ENCODE results near the gene ZNF474.

Gene ZNF474

DNA sequence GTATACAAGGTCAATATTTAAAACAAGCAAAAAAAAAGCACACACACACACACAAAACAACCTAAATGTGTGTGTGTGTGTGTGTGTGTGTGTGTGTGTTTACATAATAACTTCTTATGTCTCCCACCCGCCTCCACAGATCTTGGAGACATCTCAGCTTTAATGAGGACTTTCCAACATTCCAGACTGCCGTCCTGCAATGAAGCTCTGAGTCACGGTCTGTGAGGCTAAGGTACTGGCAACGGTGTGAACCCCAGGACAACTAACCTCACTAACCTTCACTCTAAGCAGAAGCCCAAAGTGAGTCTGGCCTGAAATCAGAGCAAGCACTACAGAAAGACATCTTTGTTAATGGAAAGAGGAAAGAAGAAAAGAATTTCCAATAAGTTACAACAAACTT is 22.3 kb downstream of the ZNF474 start:
- no peaks in the 10 kb centered on the region for H3K27me3 ChIP-seq (ENCODE audit: control insufficient read depth in 5 of 5, insufficient read depth in 4 of 5, low read length in 5 of 5)
- peaks cover 0 to 16% (median 2%) of the 10 kb centered on the region in 5 donors for H3K4me1 ChIP-seq (ENCODE audit: control insufficient read depth in 5 of 5, insufficient read depth in 5 of 5, low read length in 5 of 5)
- H3K9ac ChIP-seq (ENCODE audit: low read length in 5 of 5): no peak overlapping the region
- H3K9me3 ChIP-seq (ENCODE audit: control insufficient read depth in 5 of 5, low read length in 5 of 5): no peaks in the 10 kb centered on the region
- no peak overlapping the region for H3K4me3 ChIP-seq (ENCODE audit: low read depth in 1 of 5, low read length in 5 of 5)
- H3K36me3 ChIP-seq (ENCODE audit: control insufficient read depth in 5 of 5, insufficient read depth in 5 of 5, low read length in 5 of 5): no peaks in the 10 kb centered on the region
- H3K27ac ChIP-seq (ENCODE audit: low read depth, low read length): no peak overlapping the region

DNA sequence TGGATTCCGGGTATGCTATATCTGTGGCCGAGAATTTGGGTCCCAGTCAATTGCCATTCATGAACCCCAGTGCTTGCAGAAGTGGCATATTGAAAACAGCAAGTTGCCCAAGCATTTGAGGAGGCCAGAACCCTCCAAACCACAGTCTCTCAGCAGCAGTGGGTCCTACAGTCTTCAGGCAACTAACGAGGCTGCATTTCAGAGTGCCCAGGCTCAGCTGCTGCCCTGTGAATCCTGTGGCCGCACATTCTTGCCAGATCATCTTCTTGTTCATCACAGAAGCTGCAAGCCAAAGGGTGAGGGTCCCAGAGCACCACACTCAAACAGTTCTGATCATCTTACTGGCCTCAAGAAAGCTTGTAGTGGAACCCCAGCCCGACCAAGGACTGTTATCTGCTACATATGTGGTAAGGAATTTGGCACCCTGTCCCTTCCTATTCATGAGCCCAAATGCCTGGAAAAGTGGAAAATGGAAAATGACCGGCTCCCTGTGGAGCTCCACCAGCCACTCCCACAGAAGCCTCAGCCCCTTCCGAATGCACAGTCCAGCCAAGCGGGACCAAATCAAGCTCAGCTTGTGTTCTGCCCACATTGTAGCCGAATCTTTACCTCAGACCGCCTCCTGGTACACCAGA is 23.0 kb downstream of the ZNF474 start:
- Histone ChIP-seq H3K4me3 (ENCODE audit: low read depth in 1 of 5, low read length in 5 of 5) (no peak overlapping the region), H3K36me3 (ENCODE audit: control insufficient read depth in 5 of 5, insufficient read depth in 5 of 5, low read length in 5 of 5) (no peaks in the 10 kb centered on the region), H3K27me3 (ENCODE audit: control insufficient read depth in 5 of 5, insufficient read depth in 4 of 5, low read length in 5 of 5) (no peaks in the 10 kb centered on the region), H3K27ac (ENCODE audit: low read depth, low read length) (no peak overlapping the region), H3K9ac (ENCODE audit: low read length in 5 of 5) (no peak overlapping the region), H3K9me3 (ENCODE audit: control insufficient read depth in 5 of 5, low read length in 5 of 5) (no peaks in the 10 kb centered on the region), H3K4me1 (ENCODE audit: control insufficient read depth in 5 of 5, insufficient read depth in 5 of 5, low read length in 5 of 5) (peaks cover 0 to 16% (median 2%) of the 10 kb centered on the region in 5 donors)

DNA sequence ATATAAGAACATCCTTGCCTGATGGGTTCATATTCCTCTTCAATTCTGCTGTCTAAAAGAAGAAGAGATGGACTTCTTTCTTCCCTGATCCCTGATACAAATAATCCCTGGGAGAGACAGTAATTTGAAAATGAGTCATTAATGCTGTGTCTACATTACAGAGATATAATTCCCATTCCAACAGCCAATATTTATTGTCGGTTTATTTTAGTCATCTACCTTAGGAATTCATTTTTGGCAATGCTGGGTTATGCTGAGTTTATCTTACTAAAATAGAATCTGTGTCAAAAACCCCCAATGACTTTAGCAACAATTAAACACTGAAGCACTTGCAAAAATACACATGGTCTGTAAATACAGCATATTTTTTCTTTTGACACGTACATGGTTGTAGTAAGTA is 23.9 kb downstream of the ZNF474 start:
- Histone ChIP-seq H3K9me3 (ENCODE audit: control insufficient read depth in 5 of 5, low read length in 5 of 5) (no peaks in the 10 kb centered on the region), H3K4me1 (ENCODE audit: control insufficient read depth in 5 of 5, insufficient read depth in 5 of 5, low read length in 5 of 5) (peaks cover 0 to 16% (median 2%) of the 10 kb centered on the region in 5 donors), H3K27ac (ENCODE audit: low read depth, low read length) (no peak overlapping the region), H3K4me3 (ENCODE audit: low read depth in 1 of 5, low read length in 5 of 5) (no peak overlapping the region), H3K27me3 (ENCODE audit: control insufficient read depth in 5 of 5, insufficient read depth in 4 of 5, low read length in 5 of 5) (no peaks in the 10 kb centered on the region), H3K36me3 (ENCODE audit: control insufficient read depth in 5 of 5, insufficient read depth in 5 of 5, low read length in 5 of 5) (no peaks in the 10 kb centered on the region), H3K9ac (ENCODE audit: low read length in 5 of 5) (no peak overlapping the region)

DNA sequence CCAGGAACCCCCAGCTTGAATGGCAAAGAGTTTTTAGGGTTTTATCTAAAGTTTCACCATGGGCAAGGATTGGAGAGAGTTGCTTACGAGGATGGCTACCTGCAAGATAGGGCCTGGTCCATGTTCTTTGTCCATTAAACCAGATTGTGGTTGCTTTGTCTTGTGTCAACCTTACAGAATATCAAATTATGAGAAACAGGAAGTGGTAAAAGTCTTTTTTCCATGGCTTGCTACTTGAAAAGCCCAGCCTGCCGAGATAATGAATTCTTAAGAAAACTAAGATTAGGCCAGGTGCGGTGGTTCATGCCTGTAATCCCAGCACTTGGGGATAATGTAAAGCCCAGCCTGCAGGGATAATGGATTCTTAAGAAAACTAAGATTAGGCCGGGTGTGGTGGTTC is 24.4 kb downstream of the ZNF474 start:
- no peak overlapping the region for H3K4me3 ChIP-seq (ENCODE audit: low read depth in 1 of 5, low read length in 5 of 5)
- no peaks in the 10 kb centered on the region for H3K9me3 ChIP-seq (ENCODE audit: control insufficient read depth in 5 of 5, low read length in 5 of 5)
- no peak overlapping the region for H3K27ac ChIP-seq (ENCODE audit: low read depth, low read length)
- no peak overlapping the region for H3K9ac ChIP-seq (ENCODE audit: low read length in 5 of 5)
- H3K4me1 ChIP-seq (ENCODE audit: control insufficient read depth in 5 of 5, insufficient read depth in 5 of 5, low read length in 5 of 5): peaks cover 0 to 16% (median 2%) of the 10 kb centered on the region in 5 donors
- H3K27me3 ChIP-seq (ENCODE audit: control insufficient read depth in 5 of 5, insufficient read depth in 4 of 5, low read length in 5 of 5): no peaks in the 10 kb centered on the region
- H3K36me3 ChIP-seq (ENCODE audit: control insufficient read depth in 5 of 5, insufficient read depth in 5 of 5, low read length in 5 of 5): no peaks in the 10 kb centered on the region

DNA sequence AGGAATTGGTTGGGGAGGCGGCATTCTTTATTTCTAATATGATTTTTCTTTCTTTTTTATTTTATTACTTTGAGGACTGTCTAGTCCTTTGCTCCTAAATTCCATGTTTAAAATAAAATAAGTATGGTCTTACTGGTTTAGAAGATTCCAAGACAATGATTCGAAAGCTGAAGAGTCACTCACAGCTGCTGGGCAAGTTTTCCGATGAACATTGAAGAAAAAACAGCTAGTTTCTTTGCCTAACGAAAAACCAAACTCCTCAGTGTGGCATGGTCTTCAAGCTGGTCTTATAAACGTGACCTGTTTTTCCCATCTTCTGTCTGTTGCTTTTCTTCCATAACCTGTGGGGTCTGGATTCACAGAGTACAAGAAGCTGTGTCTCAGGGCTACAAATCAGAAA is 25.1 kb downstream of the ZNF474 start:
- no peak overlapping the region for H3K27ac ChIP-seq (ENCODE audit: low read depth, low read length)

DNA sequence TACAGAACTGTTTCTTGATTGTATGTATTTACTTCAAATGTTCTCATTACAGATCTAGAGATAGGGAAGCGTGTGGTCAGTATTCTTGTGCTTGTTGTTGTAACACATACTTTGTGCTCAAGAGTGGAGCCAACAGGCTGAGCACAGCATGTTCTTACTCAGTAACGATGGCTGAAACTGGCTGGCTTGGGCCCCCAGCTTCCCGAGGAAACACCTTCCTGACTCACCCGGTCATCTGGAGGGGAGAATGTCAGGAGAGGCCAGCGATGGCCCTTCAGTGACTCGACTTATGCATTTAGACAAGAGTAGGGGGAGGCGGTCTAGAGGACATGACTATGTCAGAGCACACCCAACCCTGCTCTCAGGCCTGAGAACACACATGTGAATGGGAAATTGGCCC is 25.6 kb downstream of the ZNF474 start:
- Histone ChIP-seq H3K4me3 (ENCODE audit: low read depth in 1 of 5, low read length in 5 of 5) (no peak overlapping the region), H3K27ac (ENCODE audit: low read depth, low read length) (no peak overlapping the region), H3K9ac (ENCODE audit: low read length in 5 of 5) (no peak overlapping the region), H3K27me3 (ENCODE audit: control insufficient read depth in 5 of 5, insufficient read depth in 4 of 5, low read length in 5 of 5) (no peaks in the 10 kb centered on the region), H3K9me3 (ENCODE audit: control insufficient read depth in 5 of 5, low read length in 5 of 5) (no peaks in the 10 kb centered on the region), H3K36me3 (ENCODE audit: control insufficient read depth in 5 of 5, insufficient read depth in 5 of 5, low read length in 5 of 5) (no peaks in the 10 kb centered on the region), H3K4me1 (ENCODE audit: control insufficient read depth in 5 of 5, insufficient read depth in 5 of 5, low read length in 5 of 5) (peaks cover 0 to 16% (median 2%) of the 10 kb centered on the region in 5 donors)

More for the DNA sequence above, 25.1 kb downstream of the ZNF474 start:
- Histone ChIP-seq H3K4me3 (ENCODE audit: low read depth in 1 of 5, low read length in 5 of 5) (no peak overlapping the region), H3K36me3 (ENCODE audit: control insufficient read depth in 5 of 5, insufficient read depth in 5 of 5, low read length in 5 of 5) (no peaks in the 10 kb centered on the region), H3K9ac (ENCODE audit: low read length in 5 of 5) (no peak overlapping the region), H3K27me3 (ENCODE audit: control insufficient read depth in 5 of 5, insufficient read depth in 4 of 5, low read length in 5 of 5) (no peaks in the 10 kb centered on the region), H3K4me1 (ENCODE audit: control insufficient read depth in 5 of 5, insufficient read depth in 5 of 5, low read length in 5 of 5) (peaks cover 0 to 16% (median 2%) of the 10 kb centered on the region in 5 donors), H3K9me3 (ENCODE audit: control insufficient read depth in 5 of 5, low read length in 5 of 5) (no peaks in the 10 kb centered on the region)

DNA sequence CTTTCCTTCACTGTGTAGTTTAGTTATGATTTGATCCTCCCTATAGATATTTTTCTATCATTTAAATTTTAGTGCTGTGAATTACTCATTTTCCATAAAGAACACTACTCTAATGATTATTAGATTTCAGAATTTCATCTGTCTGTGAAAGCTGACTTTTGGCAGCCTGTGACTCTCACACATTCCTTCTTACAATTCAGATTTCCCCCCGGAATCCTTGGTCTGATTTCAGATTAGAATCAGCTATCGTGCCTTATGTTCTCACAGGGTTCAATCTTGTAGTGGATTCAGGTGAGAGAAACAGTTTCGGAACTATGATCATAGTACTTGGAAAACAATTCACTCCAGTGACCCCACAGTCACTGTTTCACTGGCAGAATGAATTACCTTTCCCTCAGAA is 26.2 kb downstream of the ZNF474 start:
- Histone ChIP-seq H3K4me3 (ENCODE audit: low read depth in 1 of 5, low read length in 5 of 5) (no peak overlapping the region), H3K27ac (ENCODE audit: low read depth, low read length) (no peak overlapping the region), H3K9ac (ENCODE audit: low read length in 5 of 5) (no peak overlapping the region), H3K27me3 (ENCODE audit: control insufficient read depth in 5 of 5, insufficient read depth in 4 of 5, low read length in 5 of 5) (no peaks in the 10 kb centered on the region), H3K4me1 (ENCODE audit: control insufficient read depth in 5 of 5, insufficient read depth in 5 of 5, low read length in 5 of 5) (peaks cover 0 to 16% (median 2%) of the 10 kb centered on the region in 5 donors), H3K36me3 (ENCODE audit: control insufficient read depth in 5 of 5, insufficient read depth in 5 of 5, low read length in 5 of 5) (no peaks in the 10 kb centered on the region), H3K9me3 (ENCODE audit: control insufficient read depth in 5 of 5, low read length in 5 of 5) (no peaks in the 10 kb centered on the region)

DNA sequence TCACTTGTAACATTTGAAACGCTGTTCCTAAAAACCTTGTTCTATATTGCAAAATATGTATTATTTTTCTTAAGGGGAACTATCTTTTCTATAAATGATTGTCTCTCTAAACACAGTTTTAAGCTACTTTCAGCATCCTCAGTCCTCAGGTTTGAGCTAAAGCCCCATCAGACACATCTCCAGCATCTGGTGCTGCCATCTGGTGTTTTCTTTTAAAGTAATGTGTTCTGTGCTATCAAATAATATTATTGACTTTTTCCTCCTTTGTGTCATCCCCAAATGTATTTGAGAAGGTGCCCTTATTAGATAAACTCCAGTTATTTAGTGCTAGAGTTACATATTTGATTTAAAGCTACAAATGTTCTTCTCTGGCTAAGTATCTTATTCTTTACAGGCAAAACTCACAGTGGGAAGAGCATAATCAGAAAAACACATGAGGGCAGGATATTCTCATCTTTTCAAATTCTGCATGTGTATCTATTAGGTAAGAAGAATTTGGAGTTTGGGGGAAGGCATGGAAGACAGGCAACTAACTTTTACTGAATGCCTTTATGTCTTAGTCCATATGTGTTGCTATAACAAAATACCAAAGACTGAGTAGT is 27.5 kb downstream of the ZNF474 start:
- no peaks in the 10 kb centered on the region for H3K9me3 ChIP-seq (ENCODE audit: control insufficient read depth in 5 of 5, low read length in 5 of 5)

DNA sequence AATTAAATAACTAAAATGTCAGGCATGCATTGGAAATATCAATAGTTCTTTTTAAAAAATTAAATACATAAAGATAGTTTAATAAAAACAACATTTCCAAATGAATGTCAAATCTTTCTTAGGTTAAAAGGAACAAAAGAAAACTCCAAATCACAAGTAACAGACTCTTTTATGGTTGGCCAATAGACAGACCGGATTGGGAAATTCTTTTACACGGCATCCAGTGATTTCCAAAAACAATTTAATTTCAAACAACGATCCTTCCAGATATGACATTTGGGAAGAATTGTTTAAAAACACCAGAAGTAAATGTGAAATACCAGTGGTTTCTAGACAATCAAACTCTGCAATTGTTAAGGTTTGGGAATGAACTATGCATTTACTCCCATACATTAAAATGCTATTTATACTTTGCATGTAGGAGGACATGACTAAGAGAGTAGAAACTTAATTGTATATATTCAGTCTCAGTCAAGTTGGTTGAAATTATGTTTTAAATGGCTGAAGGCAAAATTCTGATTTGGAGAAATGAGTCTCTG is 32.8 kb downstream of the ZNF474 start:
- H3K9ac ChIP-seq (ENCODE audit: low read length in 5 of 5): no peak overlapping the region
- no peak overlapping the region for H3K4me3 ChIP-seq (ENCODE audit: low read depth in 1 of 5, low read length in 5 of 5)
- H3K36me3 ChIP-seq (ENCODE audit: control insufficient read depth in 5 of 5, insufficient read depth in 5 of 5, low read length in 5 of 5): no peaks in the 10 kb centered on the region
- no peak overlapping the region for H3K27ac ChIP-seq (ENCODE audit: low read depth, low read length)
- no peaks in the 10 kb centered on the region for H3K9me3 ChIP-seq (ENCODE audit: control insufficient read depth in 5 of 5, low read length in 5 of 5)
- H3K27me3 ChIP-seq (ENCODE audit: control insufficient read depth in 5 of 5, insufficient read depth in 4 of 5, low read length in 5 of 5): no peaks in the 10 kb centered on the region
- peaks cover 4 to 26% (median 12%) of the 10 kb centered on the region in 5 donors for H3K4me1 ChIP-seq (ENCODE audit: control insufficient read depth in 5 of 5, insufficient read depth in 5 of 5, low read length in 5 of 5)

More for the DNA sequence above, 27.5 kb downstream of the ZNF474 start:
- Histone ChIP-seq H3K4me1 (ENCODE audit: control insufficient read depth in 5 of 5, insufficient read depth in 5 of 5, low read length in 5 of 5) (peaks cover 0 to 16% (median 4%) of the 10 kb centered on the region in 5 donors), H3K27me3 (ENCODE audit: control insufficient read depth in 5 of 5, insufficient read depth in 4 of 5, low read length in 5 of 5) (no peaks in the 10 kb centered on the region), H3K9ac (ENCODE audit: low read length in 5 of 5) (no peak overlapping the region), H3K27ac (ENCODE audit: low read depth, low read length) (no peak overlapping the region), H3K4me3 (ENCODE audit: low read depth in 1 of 5, low read length in 5 of 5) (no peak overlapping the region), H3K36me3 (ENCODE audit: control insufficient read depth in 5 of 5, insufficient read depth in 5 of 5, low read length in 5 of 5) (no peaks in the 10 kb centered on the region)
